ENCODE measurements around the gene EHD1. TPM values are rescaled to one million over a fixed set of nuclear protein-coding genes. Genes with fewer than 3 reads are reported as not detected.
"Not testable (repeated sequence)": the region's sequence is repeated elsewhere in the genome, so short reads cannot be mapped to it uniquely, and the experiment has no call there.

The EHD1 gene
- total and polyA plus RNA-seq, 7 experiments from 2014 or later = 102 to 263 (median 141) TPM

DNA sequence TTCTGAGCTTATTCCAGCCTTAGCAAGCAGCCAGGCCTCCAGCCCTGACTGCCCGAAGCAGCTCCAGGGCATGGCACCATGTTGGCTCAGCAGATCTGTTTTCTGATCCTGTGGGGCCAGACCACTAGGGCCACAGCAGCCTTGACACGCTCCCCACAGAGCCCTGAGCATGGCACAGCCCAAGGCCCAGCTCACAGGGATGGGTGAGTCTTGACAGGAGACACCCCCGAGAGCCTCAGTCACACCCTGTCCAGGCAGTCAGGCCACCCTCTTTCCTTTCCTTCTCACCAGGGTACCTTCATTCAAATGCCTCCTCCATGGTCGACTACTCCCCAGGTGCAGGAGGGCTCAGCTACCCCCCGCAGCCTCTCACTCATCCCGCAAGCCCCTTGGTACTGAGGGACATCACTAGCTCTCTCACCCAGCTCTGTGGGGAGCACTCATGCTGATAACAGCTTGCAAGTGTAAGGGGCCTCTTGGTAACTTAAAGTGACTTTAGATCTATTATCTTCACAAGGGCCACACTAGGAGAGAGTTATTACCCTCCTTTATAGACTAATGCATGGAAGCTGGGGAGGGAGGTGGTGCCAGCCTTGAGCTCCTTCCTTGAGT, 30.1 kb downstream of the EHD1 start:
- ATAC-seq = no peak
- Histone ChIP-seq H3K36me3 (ENCODE audit: control insufficient read depth in 2 of 3, insufficient read depth in 3 of 3, low read length in 3 of 3) (peaks cover 0 to 8% (median 0%) of the 10 kb centered on the region in 3 experiments), H3K4me3 (ENCODE audit: low read length) (no peak overlapping the region), H3K4me1 (ENCODE audit: control insufficient read depth in 2 of 2, insufficient read depth in 2 of 2, low read length in 2 of 2) (peaks cover 53 to 71% of the 10 kb centered on the region in 2 donors), H3K27me3 (ENCODE audit: control insufficient read depth in 2 of 2, insufficient read depth in 2 of 2, low read length in 2 of 2) (no peaks in the 10 kb centered on the region), H3K27ac (ENCODE audit: low read depth, low read length) (no peak overlapping the region), H3K9me3 (ENCODE audit: control insufficient read depth in 2 of 3, low read length in 3 of 3) (no peaks in the 10 kb centered on the region)
- ChIA-PET CTCF (interaction anchor here (0.5 to 29.8 kb wide), 11 partner anchors 12 to 229 kb away, joined by 3 to 945 read pairs (median 4); partner anchors contain the start of genes EHD1 and PPP2R5B), POLR2A (interaction anchor here (0.7 to 29.3 kb wide), 19 partner anchors 15 to 273 kb away, joined by 3 to 1324 read pairs (median 4); partner anchors contain the start of genes EHD1, FAU, MAJIN and MAP4K2)
- Mint-ChIP-seq H3K27ac (peak overlapping the region; percentile 54 to 92 (median 85)), H3K4me1 (peaks cover 46 to 75% (median 66%) of the 10 kb centered on the region in 7 donors), H3K36me3 (peaks cover 0 to 6% (median 0%) of the 10 kb centered on the region in 5 donors), H3K27me3 (no peaks in the 10 kb centered on the region), H3K4me3 (peak overlapping the region in 8 of 10 donors; percentile 2 to 68 (median 41)), H3K9me3 (peaks cover 0 to 2% (median 0%) of the 10 kb centered on the region in 11 donors)
- intact Hi-C loops (cut with micrococcal nuclease) = loop anchor here in 1 of 2 donors (10.0 kb wide), 1 partner anchor 236 kb away; the partner anchor contains the start of genes CDCA5 and ZFPL1
- no peak for DNase-seq

- peaks cover 0 to 2% (median 0%) of the 10 kb centered on the region in 11 donors for H3K9me3 Mint-ChIP-seq
- Histone ChIP-seq H3K27ac (ENCODE audit: low read depth, low read length) (no peak overlapping the region), H3K9me3 (ENCODE audit: control insufficient read depth in 2 of 3, low read length in 3 of 3) (no peaks in the 10 kb centered on the region), H3K36me3 (ENCODE audit: control insufficient read depth in 2 of 3, insufficient read depth in 3 of 3, low read length in 3 of 3) (no peaks in the 10 kb centered on the region), H3K4me3 (ENCODE audit: low read length) (no peak overlapping the region), H3K27me3 (ENCODE audit: control insufficient read depth in 2 of 2, insufficient read depth in 2 of 2, low read length in 2 of 2) (no peaks in the 10 kb centered on the region), H3K4me1 (ENCODE audit: control insufficient read depth in 2 of 2, insufficient read depth in 2 of 2, low read length in 2 of 2) (peaks cover 41 to 59% of the 10 kb centered on the region in 2 donors)
- ATAC-seq (peak; percentile 78), DNase-seq (peak; percentile 79 to 96 (median 89))
- peak overlapping the region; percentile 21 to 83 (median 72) for H3K27ac Mint-ChIP-seq
- peaks cover 0 to 2% (median 0%) of the 10 kb centered on the region in 5 donors for H3K36me3 Mint-ChIP-seq
- peak overlapping the region in 7 of 10 donors; percentile 14 to 55 (median 38) for H3K4me3 Mint-ChIP-seq
- H3K27me3 Mint-ChIP-seq = no peaks in the 10 kb centered on the region
- intact Hi-C loops (cut with micrococcal nuclease) = loop anchor here (1.0 to 10.0 kb wide), 12 partner anchors 12 to 334 kb away; partner anchors contain the start of genes EHD1 (in 2 of the 2), ARL2 (in 1 of the 2), ATG2A (in 1 of the 2) and CAPN1 (in 1 of the 2)
- H3K4me1 Mint-ChIP-seq = peaks cover 40 to 68% (median 58%) of the 10 kb centered on the region in 7 donors
- ChIA-PET POLR2A (interaction anchor here (0.7 to 29.3 kb wide), 9 partner anchors 17 to 274 kb away, joined by 3 to 1324 read pairs (median 5); partner anchors contain the start of genes EHD1, FAU, MRPL49 and RASGRP2), CTCF (interaction anchor here (0.6 to 29.8 kb wide), 14 partner anchors 11 to 469 kb away, joined by 3 to 945 read pairs (median 4); partner anchors contain the start of gene EHD1)
These were observed 31.3 kb downstream of the EHD1 start for GRCh38 chr11:64846998-64847666.

DNA sequence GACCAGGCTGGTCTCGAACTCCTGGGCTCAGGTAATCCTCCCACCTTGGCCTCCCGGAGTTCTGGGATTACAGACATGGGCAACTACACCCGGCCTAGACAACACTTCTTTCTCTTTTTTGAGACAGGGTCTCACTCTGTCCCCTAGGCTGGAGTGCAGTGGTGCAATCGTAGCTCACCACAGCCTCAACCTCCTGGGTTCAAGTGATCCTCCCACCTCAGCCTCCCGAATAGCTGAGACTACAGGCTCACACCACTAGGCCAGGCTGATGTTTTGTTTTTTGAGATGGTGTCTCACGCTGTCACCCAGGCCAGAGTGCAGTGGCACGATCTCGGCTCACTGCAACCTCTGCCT, 32.7 kb downstream of the EHD1 start:
- ChIA-PET POLR2A (interaction anchor here (0.7 to 29.3 kb wide), 9 partner anchors 18 to 272 kb away, joined by 3 to 1324 read pairs (median 5); partner anchors contain the start of genes EHD1, RASGRP2 and ZNHIT2), CTCF (interaction anchor here (0.9 to 29.8 kb wide), 6 partner anchors 18 to 157 kb away, joined by 3 to 945 read pairs (median 6); partner anchors contain the start of gene EHD1)
- not testable (repeated sequence) for H3K4me3 ChIP-seq (ENCODE audit: low read length); H3K9me3 Mint-ChIP-seq; H3K27me3 ChIP-seq (ENCODE audit: control insufficient read depth in 2 of 2, insufficient read depth in 2 of 2, low read length in 2 of 2); ATAC-seq; DNase-seq; H3K9me3 ChIP-seq (ENCODE audit: control insufficient read depth in 2 of 3, low read length in 3 of 3); H3K36me3 Mint-ChIP-seq; H3K27ac ChIP-seq (ENCODE audit: low read depth, low read length); H3K36me3 ChIP-seq (ENCODE audit: control insufficient read depth in 2 of 3, insufficient read depth in 3 of 3, low read length in 3 of 3); H3K27me3 Mint-ChIP-seq
- intact Hi-C loops (cut with micrococcal nuclease) = loop anchor here (2.0 to 10.0 kb wide), 5 partner anchors 35 to 335 kb away; partner anchors contain the start of genes CAPN1 (in 1 of the 2), CDCA5 (in 1 of the 2), MEN1 (in 1 of the 2) and TM7SF2 (in 1 of the 2)
- Mint-ChIP-seq H3K27ac (peak overlapping the region in 6 of 9 donors; percentile 28 to 87 (median 74)), H3K4me1 (peaks cover 32 to 54% (median 44%) of the 10 kb centered on the region in 7 donors), H3K4me3 (peak overlapping the region in 8 of 10 donors; percentile 32 to 87 (median 77))
- H3K4me1 ChIP-seq (ENCODE audit: control insufficient read depth in 2 of 2, insufficient read depth in 2 of 2, low read length in 2 of 2) = peaks cover 27 to 45% of the 10 kb centered on the region in 2 donors

DNA sequence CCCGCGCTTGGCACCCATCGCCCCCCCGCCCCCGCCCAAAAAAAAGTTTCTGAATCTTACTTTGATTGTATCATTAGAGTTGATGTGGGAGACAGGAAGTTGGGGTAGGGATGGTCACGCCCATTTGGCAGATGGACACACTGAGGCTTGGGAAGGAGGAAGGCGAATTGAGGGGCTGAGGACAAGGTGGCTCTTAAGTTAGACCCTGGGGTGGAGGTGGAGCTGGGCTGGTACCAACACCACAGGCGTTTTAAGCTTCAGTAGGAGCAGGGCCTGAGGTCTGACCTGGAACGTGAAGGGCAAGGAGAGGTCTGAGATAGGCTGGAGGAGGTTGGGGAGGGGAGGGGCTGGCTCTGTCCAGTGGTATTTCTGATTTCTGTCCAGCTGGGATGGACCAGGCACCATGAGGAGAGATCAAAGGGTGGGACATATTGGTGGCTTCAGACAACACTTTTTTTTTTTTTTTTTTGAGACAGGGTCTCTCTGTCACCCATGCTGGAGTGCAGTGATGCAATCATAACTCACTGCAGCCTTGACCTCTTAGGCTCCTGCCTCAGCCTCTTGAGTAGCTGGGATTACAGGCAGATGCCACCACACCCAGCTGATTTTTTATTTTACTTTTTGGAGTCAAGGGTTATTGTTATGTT, 33.2 kb downstream of the EHD1 start:
- CTCF ChIA-PET = interaction anchor here (0.6 to 29.8 kb wide), 6 partner anchors 11 to 417 kb away, joined by 3 to 945 read pairs (median 5); partner anchors contain the start of genes EHD1 and POLA2
- Mint-ChIP-seq H3K27me3 (no peaks in the 10 kb centered on the region), H3K4me3 (peak overlapping the region; percentile 41 to 87 (median 77)), H3K27ac (peak overlapping the region; percentile 42 to 87 (median 80)), H3K9me3 (peaks cover 0 to 2% (median 0%) of the 10 kb centered on the region in 11 donors), H3K4me1 (peaks cover 31 to 51% (median 41%) of the 10 kb centered on the region in 7 donors), H3K36me3 (no peaks in the 10 kb centered on the region)
- Histone ChIP-seq H3K27ac (ENCODE audit: low read depth, low read length) (peak overlapping the region; percentile 70), H3K4me1 (ENCODE audit: control insufficient read depth in 2 of 2, insufficient read depth in 2 of 2, low read length in 2 of 2) (peaks cover 27 to 44% of the 10 kb centered on the region in 2 donors), H3K27me3 (ENCODE audit: control insufficient read depth in 2 of 2, insufficient read depth in 2 of 2, low read length in 2 of 2) (no peaks in the 10 kb centered on the region), H3K36me3 (ENCODE audit: control insufficient read depth in 2 of 3, insufficient read depth in 3 of 3, low read length in 3 of 3) (peaks cover 0 to 4% (median 0%) of the 10 kb centered on the region in 3 experiments), H3K9me3 (ENCODE audit: control insufficient read depth in 2 of 3, low read length in 3 of 3) (no peaks in the 10 kb centered on the region), H3K4me3 (ENCODE audit: low read length) (peak overlapping the region; percentile 50)
- POLR2A ChIA-PET = interaction anchor here (0.7 to 29.3 kb wide), 11 partner anchors 18 to 290 kb away, joined by 3 to 1324 read pairs (median 4); partner anchors contain the start of genes EHD1, FAU, MRPL49 and RASGRP2
- ATAC-seq (no peak), DNase-seq (no peak)
- intact Hi-C loops (cut with micrococcal nuclease) = loop anchor here in 1 of 2 donors (2.0 to 10.0 kb wide), 3 partner anchors 34 to 240 kb away; partner anchors contain the start of genes CDCA5, MEN1 and ZFPL1

DNA sequence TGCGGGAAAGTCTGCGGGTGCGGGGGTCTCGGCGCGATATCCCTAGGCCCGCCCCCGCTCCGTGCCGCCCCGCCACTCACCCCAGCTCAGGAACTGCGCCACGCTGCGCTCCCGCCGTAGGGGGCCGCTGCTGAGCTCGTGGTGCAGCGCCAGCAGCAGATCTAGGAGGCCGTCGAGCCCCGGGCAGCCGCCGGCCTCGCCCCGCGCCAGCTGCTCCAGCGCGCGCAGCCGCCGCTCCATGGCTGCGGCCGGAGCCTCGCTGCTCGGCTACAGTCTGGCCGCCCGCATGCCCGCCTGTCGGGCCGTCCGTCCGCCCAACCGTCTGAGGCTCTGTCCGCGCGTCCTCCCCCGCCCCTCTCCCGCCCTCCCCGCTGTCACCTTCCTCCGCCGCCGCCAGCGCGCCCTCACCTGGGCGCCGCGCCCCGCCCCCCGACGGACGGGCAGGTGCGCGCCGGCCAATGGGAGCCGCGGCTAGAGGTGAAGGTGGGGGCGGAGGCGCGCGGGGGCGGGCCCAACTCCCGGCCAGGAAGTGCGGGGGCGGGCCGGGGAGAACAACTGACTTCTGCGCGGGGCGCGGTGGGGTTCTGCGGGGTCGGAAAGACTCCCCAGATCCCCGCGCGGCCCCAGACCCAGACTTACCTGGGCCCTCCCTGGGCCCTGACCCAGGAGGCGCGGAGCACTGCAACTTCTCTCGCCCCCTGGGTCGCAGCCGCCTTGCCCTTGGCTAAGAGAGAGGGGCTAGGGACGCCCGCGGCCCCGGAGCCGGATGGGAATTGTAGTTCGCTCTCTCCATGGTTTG, 33.9 kb downstream of the EHD1 start, which contains the start of gene CDC42BPG:
CDC42BPG (minus strand) TSS at position 324 of the 799 bp plus-strand sequence; CDS start at position 240, 84 bp downstream.
- Histone ChIP-seq H3K9me3 (ENCODE audit: control insufficient read depth in 2 of 3, low read length in 3 of 3) (no peaks in the 10 kb centered on the region), H3K36me3 (ENCODE audit: control insufficient read depth in 2 of 3, insufficient read depth in 3 of 3, low read length in 3 of 3) (peaks cover 0 to 11% (median 0%) of the 10 kb centered on the region in 3 experiments), H3K27ac (ENCODE audit: low read depth, low read length) (peak within 1 kb of the TSS; percentile 70), H3K4me3 (ENCODE audit: low read length) (peak within 1 kb of the TSS; percentile 50), H3K4me1 (ENCODE audit: control insufficient read depth in 2 of 2, insufficient read depth in 2 of 2, low read length in 2 of 2) (peaks cover 25 to 39% of the 10 kb centered on the region in 2 donors), H3K27me3 (ENCODE audit: control insufficient read depth in 2 of 2, insufficient read depth in 2 of 2, low read length in 2 of 2) (no peaks in the 10 kb centered on the region)
- DNase-seq (peak; percentile 63 to 79 (median 74)), ATAC-seq (peak; percentile 79)
- ChIA-PET CTCF (interaction anchor here (0.7 to 29.8 kb wide), 12 partner anchors 10 to 166 kb away, joined by 3 to 945 read pairs (median 4); partner anchors contain the start of genes EHD1, MAP4K2 and MEN1), POLR2A (interaction anchor here (0.7 to 29.3 kb wide), 13 partner anchors 8 to 291 kb away, joined by 3 to 1324 read pairs (median 5); partner anchors contain the start of genes EHD1, FAU, MEN1 and MRPL49)
- peak within 1 kb of the TSS; percentile 66 to 93 (median 84) for H3K27ac Mint-ChIP-seq
- H3K27me3 Mint-ChIP-seq = no peaks in the 10 kb centered on the region
- peaks cover 0 to under 1% (median 0%) of the 10 kb centered on the region in 5 donors for H3K36me3 Mint-ChIP-seq
- peaks cover 0 to 2% (median 0%) of the 10 kb centered on the region in 11 donors for H3K9me3 Mint-ChIP-seq
- peak within 1 kb of the TSS; percentile 79 to 95 (median 86) for H3K4me3 Mint-ChIP-seq
- intact Hi-C loops (cut with micrococcal nuclease) = loop anchor here in 1 of 2 donors (1.0 to 10.0 kb wide), 7 partner anchors 34 to 240 kb away; partner anchors contain the start of genes CDCA5, MEN1, SNX15 and ZFPL1
- peaks cover 29 to 44% (median 37%) of the 10 kb centered on the region in 7 donors for H3K4me1 Mint-ChIP-seq
